ENCODE data around the gene SP140. TPM values are rescaled to one million over a fixed set of nuclear protein-coding genes. Genes with fewer than 3 reads are reported as not detected.

The SP140 gene
- total RNA-seq, 1 experiment from 2014 or later: 1.1 TPM

- no TSS peak for BruUV-seq (replicated peaks)
- ChIA-PET CTCF (no interaction called here), POLR2A (no interaction called here)
- H3K9me3 ChIP-seq (ENCODE audit: control insufficient read depth, insufficient read depth, low read depth, low read length): no peaks in the 10 kb centered on the region
- intact Hi-C loops (cut with micrococcal nuclease; ENCODE audit: unreplicated experiment): no loop called here
- no peaks in the 10 kb centered on the region for H3K36me3 ChIP-seq (ENCODE audit: control insufficient read depth, insufficient read depth, low read length)
- ATAC-seq (no peak), DNase-seq (ENCODE audit: low read depth, low spot score) (no peak)
- H3K27me3 ChIP-seq (ENCODE audit: control insufficient read depth, insufficient read depth, low read length): peaks cover 1% of the 10 kb centered on the region; the same call in 1 of the 2 replicates
- no peak overlapping the region for H3K27ac ChIP-seq (ENCODE audit: low read length)
- no peak for TF ChIP-seq CTCF (IDR thresholded peaks at IDR 0.05)
- no peak for TF ChIP-seq SIN3A (IDR thresholded peaks at IDR 0.05; ENCODE audit: borderline replicate concordance, insufficient read depth, low read depth, low read length)
- TF ChIP-seq TCF7L2 (IDR thresholded peaks at IDR 0.05; ENCODE audit: low read depth, low read length): no peak
- TF ChIP-seq REST (IDR thresholded peaks at IDR 0.05; ENCODE audit: insufficient read depth in 1 of 2, low read depth in 2 of 2, low read length in 1 of 2): no peak
- TF ChIP-seq POLR2AphosphoS5 (IDR thresholded peaks at IDR 0.05; ENCODE audit: low read depth, low read length): no peak
- in situ Hi-C loops (cut with HindIII; ENCODE audit: low pct_unique_long_range_greater_than_20kb, low sequenced_read_pairs): no loop called here
- no peaks in the 10 kb centered on the region for H3K4me1 ChIP-seq (ENCODE audit: control insufficient read depth, insufficient read depth, low read length)
- H3K4me3 ChIP-seq (ENCODE audit: low read depth in 2 of 2, low read length in 2 of 2): no peak overlapping the region
These were observed 31.3 kb downstream of the SP140 start for GRCh38 chr2:230256733-230257332.

DNA sequence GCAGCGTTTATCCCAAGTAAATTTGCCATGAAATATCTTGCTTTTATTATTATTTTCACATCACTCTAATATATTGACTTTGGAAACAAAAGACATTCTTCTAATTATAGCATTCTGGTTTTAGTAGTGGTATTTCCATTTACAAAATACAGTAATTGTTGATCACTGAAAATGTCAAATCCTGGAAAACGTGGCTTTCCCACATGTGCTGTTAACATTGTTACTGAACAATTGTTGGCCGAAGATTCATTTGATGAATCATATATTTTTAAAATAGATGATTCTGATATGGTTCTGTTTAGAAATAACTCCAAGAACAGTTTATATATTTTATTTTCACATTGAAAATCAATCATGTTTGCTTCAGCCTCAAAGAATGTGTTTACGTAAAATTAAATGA, 32.9 kb downstream of the SP140 start:
- no peaks in the 10 kb centered on the region for H3K36me3 ChIP-seq (ENCODE audit: control insufficient read depth, insufficient read depth, low read length)
- in situ Hi-C loops (cut with HindIII; ENCODE audit: low pct_unique_long_range_greater_than_20kb, low sequenced_read_pairs) (no loop called here), intact Hi-C loops (cut with micrococcal nuclease; ENCODE audit: unreplicated experiment) (no loop called here)
- ChIA-PET POLR2A (no interaction called here), CTCF (no interaction called here)
- TF ChIP-seq POLR2AphosphoS5 (IDR thresholded peaks at IDR 0.05; ENCODE audit: low read depth, low read length) (no peak), CTCF (IDR thresholded peaks at IDR 0.05) (no peak), TCF7L2 (IDR thresholded peaks at IDR 0.05; ENCODE audit: low read depth, low read length) (no peak), REST (IDR thresholded peaks at IDR 0.05; ENCODE audit: insufficient read depth in 1 of 2, low read depth in 2 of 2, low read length in 1 of 2) (no peak), SIN3A (IDR thresholded peaks at IDR 0.05; ENCODE audit: borderline replicate concordance, insufficient read depth, low read depth, low read length) (no peak)
- no TSS peak for BruUV-seq (replicated peaks)
- H3K4me3 ChIP-seq (ENCODE audit: low read depth in 2 of 2, low read length in 2 of 2): no peak overlapping the region
- no peak for DNase-seq (ENCODE audit: low read depth, low spot score)
- H3K27ac ChIP-seq (ENCODE audit: low read length): no peak overlapping the region
- no peaks in the 10 kb centered on the region for H3K9me3 ChIP-seq (ENCODE audit: control insufficient read depth, insufficient read depth, low read depth, low read length)
- no peaks in the 10 kb centered on the region for H3K4me1 ChIP-seq (ENCODE audit: control insufficient read depth, insufficient read depth, low read length)
- ATAC-seq: no peak
- no peaks in the 10 kb centered on the region for H3K27me3 ChIP-seq (ENCODE audit: control insufficient read depth, insufficient read depth, low read length)
